Neural cell (in vitro differentiated cells): ENCODE results near the gene GAB1.

ENCODE experiments used
- CTCF ChIP-seq: fragments of 450-650 bp; IDR thresholded peaks from 2 replicates; pipeline ENCODE4 v1.5.1; 2014; ENCODE audit warnings: antibody characterized with exemption, mild to moderate bottlenecking, moderate library complexity; ENCODE audit not compliant: poor library complexity, severe bottlenecking
- REST ChIP-seq: IDR thresholded peaks from 2 replicates; pipeline ENCODE4 v1.6.1; 2012; ENCODE audit warnings: borderline replicate concordance

- TF ChIP-seq CTCF (no peak), REST (no peak)
Measured at GRCh38 chr4:143292858-143293257, 43.8 kb upstream of the GAB1 start.
